Fibroblast of peridontal ligament (primary cell): ENCODE measurements around the gene GNAI1.

Experiments used
- DNase-seq: peaks from one replicate; pipeline ENCODE4 v3.0.0-alpha.2; 2010; ENCODE audit errors: extremely low read depth

GNAI1 gene

GRCh38 chr7:80134536-80135308 lies at the start of gene GNAI1:
Gene GNAI1 (plus strand): TSS chr7:80134831. CDS start chr7:80135161, 330 bp downstream.
- DNase-seq, result peak; percentile 42

GRCh38 chr7:80087051-80087770 lies 47.4 kb upstream of the GNAI1 start:
- peak; percentile 89 for DNase-seq

GRCh38 chr7:80087771-80088170 lies 46.9 kb upstream of the GNAI1 start:
- DNase-seq, result peak; percentile 59

GRCh38 chr7:80088705-80089104 lies 45.9 kb upstream of the GNAI1 start:
- peak; percentile 56 for DNase-seq

- peak; percentile 54 for DNase-seq
These were observed 45.3 kb upstream of the GNAI1 start for GRCh38 chr7:80089366-80089765.

GRCh38 chr7:80093349-80093748 lies 41.3 kb upstream of the GNAI1 start:
- no peak for DNase-seq

- DNase-seq, result peak; percentile 70
These were observed 39.1 kb upstream of the GNAI1 start for GRCh38 chr7:80095545-80095944.

- DNase-seq, result peak; percentile 32
These were observed 36.9 kb upstream of the GNAI1 start for GRCh38 chr7:80097756-80098155.

- DNase-seq, result no peak
These were observed 35.8 kb upstream of the GNAI1 start for GRCh38 chr7:80098795-80099194.

- DNase-seq, result no peak
These were observed 34.4 kb upstream of the GNAI1 start for GRCh38 chr7:80100254-80100653.

- peak; percentile 6 for DNase-seq
These were observed 28.8 kb upstream of the GNAI1 start for GRCh38 chr7:80105701-80106408.

- no peak for DNase-seq
These were observed 28.0 kb upstream of the GNAI1 start for GRCh38 chr7:80106498-80107113.

- DNase-seq, result no peak
These were observed 27.4 kb upstream of the GNAI1 start for GRCh38 chr7:80107278-80107677.

- DNase-seq, result no peak
These were observed 24.3 kb upstream of the GNAI1 start for GRCh38 chr7:80110376-80110775.

GRCh38 chr7:80114159-80114558 lies 20.5 kb upstream of the GNAI1 start:
- DNase-seq, result no peak

- no peak for DNase-seq
These were observed 9.9 kb upstream of the GNAI1 start for GRCh38 chr7:80124526-80125264.

- no peak for DNase-seq
These were observed 7.0 kb upstream of the GNAI1 start for GRCh38 chr7:80127412-80128160.

GRCh38 chr7:80128918-80129317 lies 5.7 kb upstream of the GNAI1 start:
- DNase-seq, result no peak

GRCh38 chr7:80129785-80130184 lies 4.8 kb upstream of the GNAI1 start:
- DNase-seq, result no peak

- no peak for DNase-seq
These were observed 2.8 kb upstream of the GNAI1 start for GRCh38 chr7:80131675-80132435.
